ENCODE measurements around the gene PLPPR5. TPM values are rescaled to one million over a fixed set of nuclear protein-coding genes. Genes with fewer than 3 reads are reported as not detected.

The PLPPR5 gene
- total and polyA plus RNA-seq, 2 of the 4 experiments (the other 2 are of a cell fraction), result under 0.01 to 0.05 TPM

DNA sequence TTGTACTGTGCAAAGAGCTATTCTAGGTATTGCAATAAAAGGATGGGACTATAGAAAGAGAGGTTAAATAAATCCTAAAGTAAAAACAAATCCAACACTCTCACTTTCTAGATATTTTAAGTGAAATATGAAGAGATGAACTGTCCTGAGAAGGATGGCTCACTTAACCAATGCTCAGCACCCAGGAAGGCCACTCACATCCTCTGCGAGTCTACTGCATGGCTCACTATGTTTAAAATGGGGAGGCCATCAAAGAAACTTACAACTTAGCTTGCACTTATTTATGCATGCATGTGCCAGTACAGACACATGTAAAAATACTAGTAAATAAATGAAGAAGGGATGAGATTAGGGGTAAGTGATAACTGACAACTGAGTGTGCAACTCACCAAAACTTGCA lies 37.5 kb downstream of the PLPPR5 start:
- H2BK20ac ChIP-seq (ENCODE audit: low read depth, low read length), result no peak overlapping the region
- H3K56ac ChIP-seq (ENCODE audit: extremely low read depth, insufficient read depth, low read length), result no peak overlapping the region
- POLR2A ChIA-PET (ENCODE audit: unreplicated experiment), result interaction anchor here (0.6 kb wide), 1 partner anchor 1889 kb away, joined by 3 read pairs; no protein-coding TSS in a partner anchor
- H2BK15ac ChIP-seq (ENCODE audit: low read depth, low read length), result no peak overlapping the region
- TF ChIP-seq RCOR1 (IDR thresholded peaks at IDR 0.05; ENCODE audit: insufficient replicate concordance, low read length) (no peak), BHLHE40 (IDR thresholded peaks at IDR 0.05; ENCODE audit: low read depth, low read length) (no peak), RAD21 (IDR thresholded peaks at IDR 0.05; ENCODE audit: low read length) (no peak), RFX5 (IDR thresholded peaks at IDR 0.05; ENCODE audit: low read depth, low read length) (no peak)
- no peak overlapping the region for H2AK5ac ChIP-seq (ENCODE audit: low read depth, low read length)
- H3K4ac ChIP-seq (ENCODE audit: low read depth, low read length), result no peak overlapping the region
- no peaks in the 10 kb centered on the region for H3K27me3 ChIP-seq (ENCODE audit: control insufficient read depth, insufficient read depth, low read length)
- H3K14ac ChIP-seq (replicated peaks; ENCODE audit: low read depth, low read length), result no peak overlapping the region
- H2AK9ac ChIP-seq (replicated peaks; ENCODE audit: low read depth, low read length, poor library complexity), result no peak overlapping the region
- intact Hi-C loops (cut with micrococcal nuclease) (no loop called here), in situ Hi-C loops (cut with MboI; ENCODE audit: low sequenced_read_pairs) (no loop called here), dilution Hi-C loops (cut with HindIII; ENCODE audit: low sequenced_read_pairs, unreplicated experiment) (no loop called here)
- CTCF ChIA-PET, result interaction anchor here (1.1 kb wide), 1 partner anchor 39 kb away, joined by 3 read pairs; no protein-coding TSS in a partner anchor
- no peak overlapping the region for H3K18ac ChIP-seq (ENCODE audit: low read depth, low read length)
- no peaks in the 10 kb centered on the region for H3K79me1 ChIP-seq (ENCODE audit: low read depth in 1 of 2, low read length in 2 of 2)
- H2AFZ ChIP-seq (replicated peaks; ENCODE audit: low read length, poor library complexity), result no peak overlapping the region
- no peaks in the 10 kb centered on the region for H4K20me1 ChIP-seq (ENCODE audit: insufficient read depth, low read length)
- no peak for DNase-seq
- no TSS peak for BruUV-seq (replicated peaks)
- no peak overlapping the region for H3K23ac ChIP-seq (ENCODE audit: low read depth, low read length)
- no peaks in the 10 kb centered on the region for H3K36me3 ChIP-seq (ENCODE audit: control insufficient read depth, insufficient read depth, low read length)
- no CpG with 5 or more reads among the region's 1 CpG for WGBS, 2 experiments (ENCODE audit: extremely low coverage in 2 of 2, insufficient read length in 1 of 2)
- no peak overlapping the region for H3K27ac ChIP-seq (ENCODE audit: insufficient read depth, low read length)
- no peak overlapping the region; a peak in 1 of 4 replicates for H4K8ac ChIP-seq (ENCODE audit: low read depth in 2 of 2, low read length in 2 of 2)
- H3K9me1 ChIP-seq (ENCODE audit: insufficient read depth, low read length), result no peaks in the 10 kb centered on the region; the same call in 1 of the 2 replicates
- H3K4me1 ChIP-seq (ENCODE audit: control insufficient read depth, insufficient read depth, low read length), result peaks cover 9% of the 10 kb centered on the region
- H3K9ac ChIP-seq (ENCODE audit: low read depth, low read length), result no peak overlapping the region
- H3K9me3 ChIP-seq (ENCODE audit: control insufficient read depth, insufficient read depth, low read length), result no peaks in the 10 kb centered on the region
- H3K4me2 ChIP-seq (ENCODE audit: low read depth, low read length), result no peak overlapping the region
- no peak overlapping the region for H4K5ac ChIP-seq (ENCODE audit: low read depth, low read length)
- no peak overlapping the region for H3K4me3 ChIP-seq (ENCODE audit: insufficient read depth, low read depth, low read length)
- no peak overlapping the region; the same call in 1 of the 2 replicates for H2BK120ac ChIP-seq (ENCODE audit: low read depth, low read length)
- ATAC-seq (ENCODE audit: low read depth), result no peak
- no peak overlapping the region for H4K91ac ChIP-seq (ENCODE audit: insufficient read depth, low read depth, low read length)
- no peak overlapping the region for H2BK5ac ChIP-seq (ENCODE audit: low read depth, low read length, poor library complexity, severe bottlenecking)
